Activated T-cell treated with anti-CD3 and anti-CD28 coated beads for 4 hours (primary cell): ENCODE results near the gene JMJD6.
"Not testable (repeated sequence)": the region's sequence is repeated elsewhere in the genome, so short reads cannot be mapped to it uniquely, and the experiment has no call there.

Experiments used
- DNase-seq: peaks from one replicate; pipeline ENCODE4 v3.0.0-alpha.2; 2020

JMJD6 gene

DNA sequence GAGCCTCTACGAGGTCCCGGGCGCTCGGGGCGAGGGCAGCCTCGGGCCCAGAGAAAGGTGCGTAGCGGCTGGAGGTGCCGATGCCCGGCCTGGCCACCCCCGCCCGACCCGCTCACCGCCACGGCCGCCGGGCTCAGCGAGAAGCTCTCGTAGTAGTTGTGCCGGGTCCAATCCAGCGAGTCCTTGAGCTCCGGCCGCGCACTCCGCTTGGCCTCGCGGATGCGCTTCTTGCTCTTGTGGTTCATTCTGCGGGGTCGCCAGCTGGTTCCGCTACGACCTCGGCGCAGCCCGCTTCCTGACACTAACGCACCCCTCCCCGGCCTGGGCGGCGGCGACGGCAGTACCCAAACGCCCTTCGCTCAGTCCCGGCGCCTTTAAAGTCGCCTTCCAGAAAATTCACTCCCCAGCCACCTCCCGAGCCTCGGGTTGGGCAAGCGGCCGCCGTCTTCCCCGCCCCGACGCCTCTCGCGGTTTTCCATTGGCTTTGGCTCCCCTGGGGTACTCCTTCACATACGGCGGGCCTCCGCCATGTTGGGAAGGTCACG is at the start of gene JMJD6:
JMJD6 (minus strand) TSS at position 376 of the 545 bp plus-strand sequence; CDS start at position 245, 131 bp downstream.
- DNase-seq: peak; percentile 84

DNA sequence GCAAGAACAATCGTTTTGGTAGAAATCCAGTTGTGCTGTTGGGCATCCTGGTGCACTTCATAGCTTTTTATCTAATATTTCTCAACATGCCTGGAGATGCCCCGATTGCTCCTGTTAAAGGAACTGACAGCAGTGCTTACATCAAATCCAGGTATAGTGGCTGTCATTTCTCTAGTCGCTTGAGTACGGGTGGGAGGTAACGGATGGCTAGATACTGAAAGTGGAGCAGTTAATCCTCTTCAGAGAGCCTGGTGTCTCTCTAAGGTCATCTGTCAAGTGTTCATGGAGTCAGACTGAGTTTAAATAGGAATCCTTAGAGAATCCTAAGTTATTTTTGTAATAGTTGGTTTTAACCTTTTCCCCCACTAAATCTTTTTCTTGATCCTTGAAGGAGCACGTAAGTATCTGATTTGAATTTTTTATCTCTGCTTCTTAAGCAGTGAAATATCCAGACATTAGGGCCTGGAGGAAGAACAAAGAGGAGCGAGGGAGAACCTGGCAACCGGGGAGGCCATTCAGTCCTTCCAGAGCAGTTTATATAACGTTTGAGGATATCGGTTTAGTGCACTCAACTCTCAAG is 48.7 kb upstream of the JMJD6 start:
- DNase-seq: no peak

DNA sequence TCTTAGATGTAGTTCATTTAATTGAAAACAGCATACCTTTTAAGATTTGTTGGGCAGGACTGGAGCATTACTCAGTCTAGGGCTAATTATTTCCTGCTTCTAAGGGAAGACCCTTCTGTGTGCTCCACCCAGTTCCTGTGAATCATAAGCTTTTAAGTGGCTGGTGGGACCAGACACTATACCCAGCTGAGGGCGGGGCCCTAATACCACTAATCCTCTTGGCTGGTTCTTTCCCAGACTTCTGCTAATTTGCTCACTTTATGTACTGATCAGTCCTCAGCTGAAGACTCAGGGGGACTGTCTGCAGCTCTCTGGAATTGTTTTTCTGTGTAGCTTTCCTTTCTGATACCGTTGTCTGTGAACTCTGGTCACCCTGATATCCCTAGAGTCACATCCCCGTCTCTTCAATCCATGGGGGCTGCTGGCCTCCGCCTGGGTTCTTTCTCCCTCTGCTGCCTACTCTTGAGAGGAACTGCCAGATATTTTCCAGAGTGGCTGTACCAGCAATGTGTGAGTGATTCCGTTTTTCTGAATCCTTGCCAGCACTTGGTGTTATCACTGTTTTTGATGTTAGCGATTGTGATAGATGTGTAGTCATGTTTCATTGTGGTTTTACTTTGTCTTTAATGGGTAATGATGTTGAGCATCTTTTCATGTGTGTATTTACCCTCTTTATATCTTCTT is 46.6 kb upstream of the JMJD6 start:
- DNase-seq: peak; percentile 33

DNA sequence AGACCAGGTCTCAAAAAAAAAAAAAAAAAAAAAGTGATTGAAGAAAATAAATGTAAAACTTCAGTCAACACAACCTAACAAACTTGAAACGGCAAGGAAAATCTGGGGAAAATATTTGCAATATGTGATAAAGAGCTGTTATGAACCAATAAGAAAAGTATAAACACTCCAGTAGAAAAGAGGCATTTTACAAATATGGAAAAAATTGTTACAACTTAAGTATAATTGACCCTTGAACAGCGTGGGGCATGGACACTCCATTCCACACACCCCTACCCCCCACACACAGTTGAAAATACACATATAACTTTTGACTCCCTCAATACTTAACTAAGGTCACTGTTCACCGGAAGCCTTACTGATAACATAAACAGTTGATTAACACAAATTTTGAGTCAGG is 32.2 kb upstream of the JMJD6 start:
- no peak for DNase-seq

DNA sequence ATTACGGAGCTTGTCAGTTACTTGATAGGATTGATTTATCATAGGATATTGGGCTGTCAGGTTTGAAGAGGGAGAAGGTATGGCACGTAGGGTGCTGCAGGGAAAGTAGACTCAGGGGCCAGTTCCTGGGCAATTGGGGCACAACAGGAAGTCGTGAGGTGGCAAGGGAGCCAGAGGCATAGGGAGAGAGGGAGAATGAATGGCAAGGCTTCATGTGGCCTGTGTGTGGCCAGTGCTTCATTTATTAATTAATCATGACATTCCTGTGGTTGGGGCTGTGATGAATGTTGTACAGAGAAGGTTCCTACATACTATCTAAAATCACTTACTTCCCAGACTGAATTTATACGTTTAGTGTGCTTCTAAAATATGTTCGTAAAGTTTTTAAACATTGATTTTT is 30.9 kb upstream of the JMJD6 start:
- DNase-seq: no peak

DNA sequence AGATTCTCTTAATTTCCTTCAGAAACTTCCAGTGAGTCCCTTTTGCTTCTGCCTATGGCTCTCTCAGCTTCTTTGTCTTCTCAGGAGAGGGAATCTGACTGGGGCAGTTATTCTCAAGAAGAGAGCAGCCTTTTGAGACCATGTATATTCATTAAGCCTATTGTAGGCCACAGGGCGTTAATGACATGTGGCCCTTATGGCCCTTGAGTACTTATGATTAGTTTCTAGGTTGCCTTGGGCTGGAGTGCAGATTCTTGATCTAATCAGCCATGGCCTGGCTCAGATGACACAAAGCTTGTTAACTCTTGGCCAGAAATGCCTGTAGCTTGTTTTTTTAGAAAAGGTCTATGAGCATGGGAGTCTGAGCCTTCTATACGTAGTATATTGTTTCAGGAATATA is 28.9 kb upstream of the JMJD6 start:
- no peak for DNase-seq

DNA sequence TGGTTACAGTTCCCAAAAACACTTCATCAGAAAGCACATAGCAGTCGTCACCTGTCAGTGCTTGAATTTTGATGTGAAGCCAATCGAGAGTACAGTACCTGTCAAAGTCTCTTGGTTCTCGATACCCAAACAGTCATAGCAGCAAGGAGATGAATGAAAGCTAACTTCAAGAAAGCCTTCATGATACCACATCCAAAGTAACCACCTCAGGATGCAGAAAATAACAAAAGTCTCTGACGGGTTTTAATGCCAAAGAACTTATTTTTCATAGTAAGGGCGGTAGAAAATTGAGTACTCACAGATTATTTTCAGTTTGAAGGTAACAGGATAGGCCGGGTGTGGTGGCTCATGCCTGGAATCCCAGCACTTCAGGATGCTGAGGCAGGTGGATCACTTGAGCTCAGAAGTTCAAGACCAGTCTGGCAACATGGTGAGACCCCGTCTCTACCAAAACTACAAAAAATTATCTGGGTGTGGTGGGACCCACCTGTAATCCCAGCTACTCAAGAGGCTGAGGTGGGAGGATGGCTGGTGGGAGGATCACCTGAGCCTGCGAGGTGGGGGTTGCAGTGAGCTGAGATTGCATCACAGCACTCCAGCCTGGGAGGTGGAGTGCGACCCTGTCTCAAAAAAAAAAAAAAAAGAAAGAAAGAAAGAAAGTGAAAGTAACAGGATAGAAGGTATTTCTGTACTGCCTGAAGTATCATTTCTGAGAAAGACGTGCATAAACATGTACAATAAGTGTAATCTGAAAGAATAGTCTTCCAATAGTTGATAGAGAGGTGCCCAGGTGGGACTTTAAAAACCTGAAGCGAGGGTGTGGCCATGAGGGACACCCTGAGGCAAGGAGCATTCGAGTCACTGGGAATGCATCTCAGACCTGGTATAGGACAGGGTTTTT is 26.9 kb upstream of the JMJD6 start:
- no peak for DNase-seq

DNA sequence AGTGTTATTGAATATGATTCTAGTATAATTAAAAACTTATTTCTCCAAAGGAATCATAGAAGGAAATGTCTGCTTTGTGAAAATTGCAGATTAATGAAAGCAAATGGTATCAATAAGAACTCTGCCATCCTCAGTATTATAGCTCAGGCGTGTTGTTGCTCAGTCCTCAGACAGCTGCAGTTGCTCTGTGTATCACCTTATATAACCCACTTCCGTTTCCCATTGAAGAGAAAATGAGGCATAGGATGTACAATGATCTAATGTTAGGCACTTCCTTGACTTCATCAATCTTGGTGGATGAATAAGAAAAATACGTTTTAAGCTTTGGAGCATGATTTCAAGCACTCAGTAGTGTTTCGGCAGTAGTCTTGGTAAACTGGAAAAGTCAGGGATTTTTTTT is 25.6 kb upstream of the JMJD6 start:
- DNase-seq: no peak

DNA sequence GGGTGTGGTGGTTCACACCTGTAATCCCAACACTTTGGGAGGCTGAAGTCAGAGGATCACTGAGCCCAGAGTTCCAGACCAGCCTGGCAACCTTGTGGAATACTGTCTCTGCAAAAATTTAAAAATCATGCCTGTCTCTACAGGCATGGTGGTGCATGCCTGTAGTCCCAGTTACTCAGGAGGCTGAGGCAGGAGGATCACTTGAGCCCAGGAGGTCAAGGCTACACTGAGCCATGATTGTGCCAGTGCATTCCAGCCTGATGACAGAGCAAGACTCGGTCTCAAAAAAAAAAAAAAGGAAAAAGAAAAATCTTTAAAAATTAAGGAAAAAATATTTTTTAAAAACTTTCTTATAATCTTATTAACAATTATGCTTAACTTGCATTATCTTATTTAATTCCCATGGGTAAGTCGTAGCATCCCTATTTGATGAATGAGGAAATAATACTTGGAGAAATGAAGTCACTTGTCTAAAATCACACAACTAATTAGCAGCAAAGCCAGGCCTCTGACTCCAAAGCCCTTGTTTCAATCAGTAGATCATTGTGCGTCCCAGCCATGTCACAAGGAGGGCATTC is 25.1 kb upstream of the JMJD6 start:
- DNase-seq: no peak

DNA sequence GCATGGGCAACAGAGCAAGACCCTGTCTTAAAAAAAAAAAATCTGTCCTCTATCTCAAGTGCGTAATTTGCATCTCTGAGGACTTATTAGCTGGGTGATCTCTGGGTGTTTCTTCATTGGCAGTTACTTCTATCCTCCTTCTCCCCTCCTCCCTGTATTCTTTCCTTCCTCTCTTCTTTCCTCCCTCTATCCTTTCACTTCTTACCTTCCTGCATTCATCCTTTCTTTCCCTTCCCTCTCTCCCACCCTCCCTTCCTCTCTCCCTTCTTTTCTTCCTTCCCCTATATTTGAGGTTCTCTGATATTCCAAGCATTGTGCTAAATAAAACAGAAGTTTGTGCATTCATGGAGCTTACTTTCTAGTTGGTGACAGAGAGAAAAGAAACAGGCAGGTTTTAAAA is 22.3 kb upstream of the JMJD6 start:
- DNase-seq: no peak

DNA sequence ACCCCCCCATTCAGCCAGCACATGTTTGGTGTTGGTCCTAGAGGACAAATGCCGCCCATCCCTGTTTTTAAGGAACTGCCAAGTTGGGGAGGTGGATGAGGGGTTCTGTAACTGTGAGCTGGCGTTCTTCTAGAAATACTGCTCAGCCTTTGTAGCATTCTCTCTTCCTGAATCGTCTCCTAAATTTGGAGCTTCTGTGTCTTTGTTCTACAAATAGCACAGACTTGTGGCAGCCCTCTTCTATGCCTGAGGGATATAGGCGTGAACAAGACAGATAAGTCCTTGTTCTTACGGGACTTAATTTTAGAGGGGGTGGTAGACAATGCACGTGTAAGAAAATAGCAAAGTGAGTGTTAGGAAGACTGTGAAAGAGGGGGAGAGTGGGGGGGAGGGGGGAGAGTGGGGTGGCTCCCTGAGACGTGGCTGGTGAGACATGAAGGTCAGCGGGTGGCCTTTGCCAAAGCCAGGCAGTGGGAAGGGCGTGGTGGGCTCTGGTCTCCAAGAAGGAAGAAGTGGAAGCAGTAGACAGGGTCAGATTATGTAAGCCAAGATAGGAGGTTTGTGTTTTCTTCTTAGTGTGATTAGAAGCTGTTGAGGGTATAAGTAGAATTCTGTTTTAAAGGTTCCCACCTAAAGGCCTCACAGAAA is 21.4 kb upstream of the JMJD6 start:
- no peak for DNase-seq

DNA sequence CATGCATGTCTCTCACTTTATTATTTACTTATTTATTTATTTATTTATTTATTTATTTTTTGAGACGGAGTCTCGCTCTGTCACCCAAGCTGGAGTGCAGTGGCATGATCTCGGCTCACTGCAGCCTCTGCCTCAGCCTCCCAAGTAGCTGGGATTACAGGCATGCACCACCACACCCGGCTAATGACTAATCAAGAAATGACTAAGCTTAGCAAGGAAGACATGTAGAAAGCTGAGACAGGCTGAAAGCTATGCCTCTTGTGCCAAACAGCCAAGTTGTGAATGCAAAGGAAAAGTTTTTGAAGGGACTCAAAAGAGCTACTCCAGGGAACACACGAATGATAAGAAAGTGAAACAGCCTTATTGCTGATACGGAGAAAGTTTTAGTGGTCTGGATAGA is 19.4 kb upstream of the JMJD6 start:
- not testable (repeated sequence) for DNase-seq

DNA sequence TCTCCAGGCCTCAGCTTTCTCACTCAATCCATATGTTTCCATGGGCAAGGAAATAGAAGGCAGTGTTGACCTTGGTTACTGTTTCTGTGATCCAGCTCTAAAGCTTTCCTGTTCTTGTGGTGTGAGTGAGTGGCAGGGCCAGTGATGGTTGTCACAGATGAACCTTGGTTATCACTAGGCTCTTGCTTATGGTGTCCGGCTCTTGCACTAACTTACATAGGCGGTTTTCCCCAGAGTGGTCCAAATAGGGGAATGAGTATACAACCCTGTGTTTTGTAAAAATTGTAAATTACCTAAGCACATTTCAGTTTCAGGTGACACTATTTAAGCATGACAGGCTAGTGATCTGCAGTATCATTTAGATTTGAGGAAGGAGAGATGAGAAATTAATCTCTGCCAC is 18.3 kb upstream of the JMJD6 start:
- no peak for DNase-seq

DNA sequence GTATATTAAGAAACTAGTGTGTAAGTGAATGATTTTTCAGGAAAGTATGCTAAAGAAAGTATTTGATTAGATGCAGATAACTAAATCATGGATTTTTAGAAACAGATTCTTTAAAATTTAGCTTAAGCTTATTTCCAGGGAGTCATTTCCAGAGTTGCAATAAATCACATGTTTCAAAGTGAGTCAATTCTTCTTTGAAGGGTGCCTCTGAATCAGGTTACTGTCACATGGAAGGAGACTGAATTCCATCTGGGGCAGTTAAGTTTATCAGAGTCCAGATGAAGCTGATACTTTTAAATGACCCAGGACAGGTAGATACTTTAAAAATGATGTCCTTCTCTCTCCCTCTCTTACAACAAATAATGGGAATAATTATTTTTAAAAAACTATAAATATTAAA is 16.6 kb upstream of the JMJD6 start:
- DNase-seq: no peak

DNA sequence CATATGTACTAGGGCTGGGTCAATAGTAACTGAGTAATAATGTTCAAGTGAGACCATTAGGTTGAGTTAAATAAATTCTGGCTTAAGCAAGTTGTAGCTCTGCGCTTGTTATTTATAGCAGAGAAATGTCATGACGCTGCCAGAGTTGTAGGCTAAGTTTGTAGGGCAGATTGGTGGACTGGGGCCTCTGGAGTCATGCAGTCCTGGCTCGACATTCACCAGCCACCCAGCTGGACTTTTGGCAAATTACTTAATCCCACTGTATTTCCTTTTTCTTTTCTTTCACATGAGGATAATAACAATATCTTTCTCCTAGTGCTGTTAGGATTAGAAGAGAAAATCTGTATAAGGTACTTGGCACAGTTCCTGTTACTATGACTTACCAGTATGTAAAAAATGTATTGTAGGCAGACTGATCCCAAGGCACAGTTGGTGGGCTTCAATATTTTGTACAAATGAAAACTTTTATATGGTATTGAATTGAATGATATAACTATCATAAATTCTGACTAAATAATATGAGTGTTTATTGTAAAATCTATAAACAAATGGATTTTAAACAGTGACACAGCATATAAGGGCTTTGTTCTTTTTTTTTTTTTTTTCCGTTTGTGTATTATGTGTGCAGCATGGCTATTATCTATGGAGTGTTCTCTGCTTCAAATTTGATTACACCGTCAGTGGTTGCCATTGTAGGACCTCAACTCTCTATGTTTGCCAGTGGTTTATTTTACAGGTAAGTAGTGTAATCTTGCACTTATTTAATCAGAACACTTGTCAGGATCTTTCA is 14.1 kb upstream of the JMJD6 start:
- DNase-seq: no peak

DNA sequence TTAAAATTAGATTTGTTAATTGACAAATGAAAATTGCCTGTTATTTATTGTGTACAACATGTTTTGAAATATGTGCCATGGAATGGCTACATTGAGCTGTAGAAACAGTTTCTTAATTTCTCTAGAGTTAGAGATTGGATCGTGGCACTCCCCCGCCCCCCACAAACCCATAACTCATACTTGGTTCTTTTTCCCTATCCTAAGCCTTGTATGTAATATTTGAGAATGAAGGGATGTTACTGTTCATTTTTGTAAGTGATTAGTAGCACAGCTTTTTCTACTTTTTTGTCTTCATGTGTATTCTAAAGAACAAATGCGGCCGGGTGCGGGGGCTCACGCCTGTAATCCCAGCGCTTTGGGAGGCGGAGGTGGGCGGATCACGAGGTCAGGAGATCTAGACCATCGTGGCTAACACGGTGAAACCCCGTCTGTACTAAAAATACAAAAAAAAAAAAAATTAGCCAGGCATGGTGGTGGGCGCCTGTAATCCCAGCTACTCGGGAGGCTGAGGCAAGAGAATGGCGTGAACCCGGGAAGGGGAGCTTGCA is 13.2 kb upstream of the JMJD6 start:
- not testable (repeated sequence) for DNase-seq

DNA sequence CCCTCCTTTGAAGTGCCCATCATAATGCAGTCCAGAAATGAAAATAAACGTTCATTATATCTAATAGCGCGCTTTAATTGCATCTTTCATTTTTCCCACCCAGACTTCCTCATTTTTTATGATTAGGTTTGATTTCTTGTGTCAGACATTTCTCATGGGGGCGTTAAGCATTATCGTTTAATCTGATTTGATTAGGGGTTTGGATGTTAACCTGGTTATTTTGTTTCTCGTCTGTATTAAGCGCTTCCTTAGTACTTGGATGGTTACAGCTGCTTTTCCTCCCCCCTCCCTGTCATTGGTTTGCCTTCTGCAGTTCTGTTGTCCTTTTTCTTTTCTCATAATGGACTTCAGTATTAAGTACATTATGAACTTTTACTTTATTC is 12.1 kb upstream of the JMJD6 start:
- no peak for DNase-seq

DNA sequence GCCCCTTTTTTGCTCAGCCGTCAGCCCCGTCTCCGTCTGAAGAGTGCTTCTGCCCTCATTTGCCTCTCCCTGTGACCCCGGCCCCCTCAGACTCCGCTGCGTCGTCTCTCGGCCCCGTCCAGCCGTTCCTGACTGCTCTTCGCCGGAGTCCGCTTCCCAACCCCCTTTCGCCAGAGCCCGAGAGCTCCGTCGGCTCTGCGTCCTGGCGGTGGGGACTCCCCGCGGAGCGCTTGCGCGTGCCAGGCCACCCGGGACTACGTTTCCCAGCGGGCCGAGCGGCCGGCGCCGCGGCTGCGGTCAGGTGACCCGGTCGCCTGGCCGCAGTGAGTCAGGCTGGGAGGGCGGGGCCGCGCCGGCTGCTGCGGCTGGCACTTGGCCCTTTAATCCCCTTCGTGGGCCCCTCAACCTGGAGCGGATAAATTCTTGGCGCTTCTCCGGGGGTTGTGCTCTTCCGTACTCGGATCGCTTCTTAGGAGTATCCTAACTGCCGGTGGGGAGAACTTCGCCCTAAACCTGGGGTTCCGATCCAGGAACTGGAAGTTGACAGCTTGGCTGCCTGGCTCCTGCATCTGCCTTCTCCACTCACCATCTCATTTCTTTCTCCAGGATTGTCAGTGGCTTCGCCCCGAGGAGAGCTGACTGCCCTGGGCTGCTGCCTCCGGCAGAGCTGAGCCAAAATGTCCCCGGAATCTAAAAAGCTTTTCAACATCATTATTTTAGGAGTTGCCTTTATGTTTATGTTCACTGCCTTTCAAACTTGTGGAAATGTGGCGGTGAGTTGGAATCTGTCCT is 11.5 kb upstream of the JMJD6 start, which contains the start of gene MFSD11:
MFSD11 (plus strand) TSS at position 444 of the 792 bp plus-strand sequence; CDS start at position 678, 234 bp downstream.
- DNase-seq: peak; percentile 77

DNA sequence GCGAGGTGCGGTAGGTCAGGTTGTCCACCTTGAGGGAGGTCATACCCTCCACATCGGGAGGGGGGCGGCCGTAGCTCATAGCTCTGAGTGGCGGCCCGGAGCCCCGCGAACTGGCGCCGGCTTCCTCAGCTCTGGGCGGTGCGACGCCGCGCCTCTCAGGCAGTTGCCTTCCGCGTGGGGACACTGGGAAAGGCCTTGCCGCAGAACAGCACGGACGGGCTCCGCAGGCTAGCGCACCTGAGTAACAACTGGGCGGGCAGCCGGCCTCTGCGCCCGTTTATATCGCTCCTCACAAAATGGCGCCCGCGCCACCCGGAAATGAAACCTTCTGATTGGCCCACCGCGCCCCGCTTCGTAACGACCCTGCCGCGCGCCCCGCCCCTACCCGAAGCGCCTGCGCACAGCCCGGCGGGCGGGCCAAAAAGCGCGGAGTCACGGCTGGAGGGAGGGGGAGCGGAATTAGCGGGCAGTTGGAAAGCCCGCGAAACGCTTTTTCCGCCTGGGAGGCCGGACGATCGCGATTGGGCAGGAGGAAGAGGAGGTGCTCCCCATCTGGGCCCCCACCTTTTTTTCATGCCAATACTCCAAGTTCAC is 10.8 kb upstream of the JMJD6 start, which contains the start of gene SRSF2:
SRSF2 (minus strand) TSS at position 250 of the 594 bp plus-strand sequence; CDS start at position 79, 171 bp downstream.
- peak; percentile 97 for DNase-seq
